HG02571 (cell line): ENCODE data around the gene UROC1.

Experiments
- ATAC-seq: cut with Tn5 transposase; IDR thresholded peaks from one replicate; pipeline ENCODE4 v1.9.1; 2021; ENCODE audit warnings: mild to moderate bottlenecking, moderate library complexity; ENCODE audit not compliant: unreplicated experiment

The UROC1 gene

GRCh38 chr3:126517986-126518778, 609 bp upstream of the UROC1 start:
- no peak for ATAC-seq

GRCh38 chr3:126516936-126517290, 660 bp downstream of the UROC1 start:
- ATAC-seq: no peak

- no peak for ATAC-seq
These were observed 1.2 kb downstream of the UROC1 start for GRCh38 chr3:126516152-126516935.

- no peak for ATAC-seq
These were observed 2.4 kb downstream of the UROC1 start for GRCh38 chr3:126515066-126515706.

GRCh38 chr3:126514161-126514560, 3.4 kb downstream of the UROC1 start:
- ATAC-seq: no peak

- ATAC-seq: no peak
These were observed 4.5 kb downstream of the UROC1 start for GRCh38 chr3:126512916-126513650.

- ATAC-seq: no peak
These were observed 5.5 kb downstream of the UROC1 start for GRCh38 chr3:126512026-126512425.

- no peak for ATAC-seq
These were observed 6.3 kb downstream of the UROC1 start for GRCh38 chr3:126511291-126511690.

- ATAC-seq: no peak
These were observed 7.2 kb downstream of the UROC1 start for GRCh38 chr3:126510308-126510910.

- no peak for ATAC-seq
These were observed 7.8 kb downstream of the UROC1 start for GRCh38 chr3:126509597-126510307.

- ATAC-seq: no peak
These were observed 9.0 kb downstream of the UROC1 start for GRCh38 chr3:126508564-126508964.

- no peak for ATAC-seq
These were observed 9.7 kb downstream of the UROC1 start for GRCh38 chr3:126507886-126508285.

GRCh38 chr3:126503701-126504100, 13.9 kb downstream of the UROC1 start:
- ATAC-seq: no peak

- no peak for ATAC-seq
These were observed 14.9 kb downstream of the UROC1 start for GRCh38 chr3:126502656-126503055.

GRCh38 chr3:126501736-126502135, 15.8 kb downstream of the UROC1 start:
- no peak for ATAC-seq

- ATAC-seq: no peak
These were observed 16.5 kb downstream of the UROC1 start for GRCh38 chr3:126501054-126501453.

GRCh38 chr3:126500016-126500415, 17.6 kb downstream of the UROC1 start:
- no peak for ATAC-seq

- no peak for ATAC-seq
These were observed 18.2 kb downstream of the UROC1 start for GRCh38 chr3:126499401-126499800.

- no peak for ATAC-seq
These were observed 18.6 kb downstream of the UROC1 start for GRCh38 chr3:126498929-126499328.

GRCh38 chr3:126498461-126498860, 19.1 kb downstream of the UROC1 start:
- ATAC-seq: no peak
